Panc1 (cell line): ENCODE measurements around the gene SIRT5. TPM values are rescaled to one million over a fixed set of nuclear protein-coding genes. Genes with fewer than 3 reads are reported as not detected.

Source experiments
- ATAC-seq: fragments of 200-7000 bp; cut with Tn5 transposase; 2 replicates; pipeline ENCODE4 v1.9.1; 2020; ENCODE audit warnings: mild to moderate bottlenecking, moderate library complexity
- BruUV-seq: library from RNA; stranded (reverse); fragments of 400-500 nt; replicated peaks from 2 replicates; lab custom pipeline; 2021; lab: Mats Ljungman, UMichigan
- CTCF ChIA-PET: fragments of 300-600 bp; sonication (Branson Sonifier 250); formaldehyde crosslinking; loops from one replicate; lab custom pipeline; 2022; ENCODE audit warnings: antibody characterized with exemption; lab: Charles Lee
- POLR2A ChIA-PET: fragments of 300-600 bp; sonication (Branson Sonifier 250); formaldehyde crosslinking; loops from one replicate; lab custom pipeline; 2022; ENCODE audit warnings: antibody characterized with exemption; lab: Charles Lee
- DNase-seq: peaks from one replicate; pipeline ENCODE4 v3.0.0-alpha.2; 2010; ENCODE audit warnings: low read depth, low spot score
- H3K27ac ChIP-seq: 2 replicates; pipeline ENCODE4 v1.5.1; 2011; ENCODE audit warnings: mild to moderate bottlenecking, low read length, inconsistent platforms
- H3K27me3 ChIP-seq: fragments of 200-500 bp; sonication (Bioruptor generic); 2 replicates; pipeline ENCODE4 v1.6.0; 2014; ENCODE audit warnings: low read length, inconsistent platforms; ENCODE audit not compliant: control insufficient read depth, insufficient read depth
- H3K36me3 ChIP-seq: fragments of 200-500 bp; sonication (Bioruptor generic); 2 replicates; pipeline ENCODE4 v1.5.1; 2014; ENCODE audit warnings: inconsistent platforms, mild to moderate bottlenecking, low read length, moderate library complexity; ENCODE audit not compliant: control insufficient read depth, insufficient read depth
- H3K4me1 ChIP-seq: 2 replicates; pipeline ENCODE4 v1.5.1; 2011; ENCODE audit warnings: inconsistent platforms, mild to moderate bottlenecking, low read length, moderate library complexity; ENCODE audit not compliant: control insufficient read depth, insufficient read depth
- H3K4me3 ChIP-seq, 2 experiments: 2 replicates each; pipeline ENCODE4 v1.5.1; 2011 to 2012; ENCODE audit warnings: low read depth in 2 of 2, low read length in 2 of 2, mild to moderate bottlenecking in 2 of 2, inconsistent platforms in 1 of 2, moderate library complexity in 1 of 2
- H3K9me3 ChIP-seq: fragments of 200-500 bp; sonication (Bioruptor generic); 2 replicates; pipeline ENCODE4 v1.5.1; 2014; ENCODE audit warnings: low read depth, mild to moderate bottlenecking, inconsistent platforms, low read length, moderate library complexity; ENCODE audit not compliant: control insufficient read depth, insufficient read depth
- CTCF ChIP-seq: fragments of 450-650 bp; IDR thresholded peaks from 2 replicates; pipeline ENCODE4 v1.5.1; 2017; ENCODE audit warnings: mild to moderate bottlenecking
- POLR2AphosphoS5 ChIP-seq: IDR thresholded peaks from 2 replicates; pipeline ENCODE4 v1.6.1; 2012; ENCODE audit warnings: mild to moderate bottlenecking, low read depth, low read length, moderate library complexity
- REST ChIP-seq, 2 experiments: IDR thresholded peaks; 2 replicates each; pipeline ENCODE4 v1.6.1; 2011 to 2012; ENCODE audit warnings: low read depth in 2 of 2, control low read depth in 1 of 2, low read length in 1 of 2, mild to moderate bottlenecking in 1 of 2, moderate library complexity in 1 of 2; ENCODE audit not compliant: insufficient read depth in 1 of 2
- SIN3A ChIP-seq: IDR thresholded peaks from 2 replicates; pipeline ENCODE4 v1.6.1; 2012; ENCODE audit warnings: low read depth, mild to moderate bottlenecking, low read length, moderate library complexity, borderline replicate concordance; ENCODE audit not compliant: insufficient read depth
- TCF7L2 ChIP-seq: IDR thresholded peaks from 2 replicates; pipeline ENCODE4 v1.6.1; 2011; ENCODE audit warnings: mild to moderate bottlenecking, low read depth, low read length, inconsistent platforms
- in situ Hi-C: cut with HindIII; loops from 2 replicates; pipeline ENCODE4 v1.10.0; 2016; ENCODE audit warnings: low sequenced_read_pairs, low pct_unique_long_range_greater_than_20kb
- intact Hi-C: fragments of 100-400 bp; cut with micrococcal nuclease; formaldehyde crosslinking; loops from one replicate; pipeline ENCODE4 v1.10.0; 2022; ENCODE audit not compliant: unreplicated experiment
- total RNA-seq: library from RNA; stranded (reverse); gene quantifications from one replicate; pipeline ENCODE4 v1.2.1, GENCODE V29; 2021; ENCODE audit not compliant: unreplicated experiment

Gene SIRT5
- total RNA-seq, 1 experiment from 2014 or later, result 11.0 TPM

DNA sequence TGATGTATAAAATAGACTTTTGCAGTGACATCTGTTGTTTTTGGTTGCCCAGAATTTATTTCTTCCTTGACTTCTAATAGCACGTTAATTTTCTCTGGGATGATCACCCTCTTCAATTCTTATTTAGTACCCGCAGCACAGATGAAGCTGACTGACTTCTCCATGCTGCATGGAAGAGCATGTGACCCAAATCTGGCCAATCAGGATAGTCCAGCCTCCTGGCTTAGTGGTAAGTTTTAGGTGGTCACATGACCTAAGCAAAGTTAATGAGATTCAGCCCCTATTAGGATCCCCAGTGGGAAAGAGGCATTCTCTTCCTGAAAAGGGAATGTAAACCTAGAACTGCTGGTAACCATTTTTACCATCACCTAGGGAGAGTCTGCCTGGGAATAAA, 13.8 kb upstream of the SIRT5 start:
- POLR2A ChIA-PET, result no interaction called here

GRCh38 chr6:13561624-13562267, 12.7 kb upstream of the SIRT5 start:
- POLR2A ChIA-PET, result interaction anchor here (0.6 to 0.7 kb wide), 2 partner anchors 183 to 729 kb away, joined by 3 read pairs; no protein-coding TSS in a partner anchor
- TF ChIP-seq TCF7L2, result no peak
- no peak for TF ChIP-seq CTCF
- TF ChIP-seq REST (IDR thresholded peaks at IDR 0.05; ENCODE audit: insufficient read depth in 1 of 2, low read depth in 2 of 2, low read length in 1 of 2), result no peak
- no peak for TF ChIP-seq POLR2AphosphoS5
- TF ChIP-seq SIN3A, result no peak
- in situ Hi-C loops (no loop called here), intact Hi-C loops (no loop called here)
- ATAC-seq, result no peak
- DNase-seq, result no peak
- Histone ChIP-seq H3K36me3 (no peaks in the 10 kb centered on the region), H3K27me3 (no peaks in the 10 kb centered on the region; the same call in none of the 2 replicates), H3K27ac (no peak overlapping the region), H3K9me3 (no peaks in the 10 kb centered on the region), H3K4me1 (no peaks in the 10 kb centered on the region), H3K4me3 (no peak overlapping the region)
- CTCF ChIA-PET, result interaction anchor here (0.7 kb wide), 2 partner anchors 133 to 504 kb away, joined by 4 read pairs; no protein-coding TSS in a partner anchor
- BruUV-seq, result no TSS peak

More for the DNA sequence above, 13.8 kb upstream of the SIRT5 start:
- no peak for DNase-seq
- TF ChIP-seq TCF7L2 (no peak), CTCF (no peak), REST (IDR thresholded peaks at IDR 0.05; ENCODE audit: insufficient read depth in 1 of 2, low read depth in 2 of 2, low read length in 1 of 2) (no peak), SIN3A (no peak), POLR2AphosphoS5 (no peak)
- Histone ChIP-seq H3K4me1 (no peaks in the 10 kb centered on the region), H3K27ac (no peak overlapping the region), H3K9me3 (no peaks in the 10 kb centered on the region), H3K4me3 (no peak overlapping the region), H3K27me3 (no peaks in the 10 kb centered on the region; the same call in 1 of the 2 replicates), H3K36me3 (no peaks in the 10 kb centered on the region)
- CTCF ChIA-PET, result no interaction called here
- ATAC-seq, result no peak
- intact Hi-C loops, result no loop called here
- no TSS peak for BruUV-seq
- in situ Hi-C loops, result no loop called here
